ENCODE measurements around the gene TMEFF2.

The TMEFF2 gene

GRCh38 chr2:192025637-192026036 lies 169.1 kb downstream of the TMEFF2 start:
- no peak for DNase-seq (ENCODE audit: low read depth in 2 of 3, low spot score in 2 of 3)

GRCh38 chr2:192023006-192023405 lies 171.7 kb downstream of the TMEFF2 start:
- no peak for DNase-seq (ENCODE audit: low read depth in 2 of 3, low spot score in 2 of 3)

DNA sequence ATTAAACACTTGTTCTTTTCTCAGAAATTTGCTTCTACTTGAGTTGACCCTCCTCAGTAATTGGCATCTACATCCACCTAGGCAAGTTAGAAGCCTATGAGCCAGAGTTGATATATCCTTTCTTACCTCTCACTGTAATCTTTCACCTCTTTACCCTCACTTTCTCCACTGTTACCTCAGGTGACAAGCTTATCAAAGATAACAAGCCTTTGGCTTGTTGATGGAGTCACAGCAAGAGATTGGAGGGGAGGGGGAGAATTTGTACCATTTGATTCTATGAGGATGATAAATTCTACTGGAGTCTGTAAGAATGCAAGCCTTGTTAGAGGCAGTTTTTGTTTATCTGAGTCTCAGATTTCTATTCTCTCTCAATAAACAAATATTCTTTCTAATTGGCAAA lies 176.9 kb downstream of the TMEFF2 start:
- no peak for DNase-seq (ENCODE audit: low read depth in 2 of 3, low spot score in 2 of 3)

DNA sequence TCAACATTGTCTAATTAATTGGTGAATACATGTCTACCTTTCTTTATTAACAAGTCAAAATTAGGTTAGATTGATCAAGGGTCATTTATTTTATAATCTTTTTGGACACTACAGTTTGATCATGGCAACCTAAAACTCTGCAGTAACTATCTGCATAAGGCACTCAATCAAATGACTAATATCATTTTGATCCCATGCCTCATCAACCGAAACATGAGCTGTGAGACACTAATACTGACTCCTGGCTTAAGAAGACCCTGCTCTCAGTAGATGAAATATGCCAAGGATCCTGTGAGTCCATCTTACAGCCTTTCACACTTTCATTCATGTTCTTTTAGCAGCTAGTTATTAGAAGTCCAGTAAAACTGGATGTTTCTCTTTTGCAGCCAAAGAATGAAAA lies 178.5 kb downstream of the TMEFF2 start:
- no peak for DNase-seq (ENCODE audit: low read depth in 2 of 3, low spot score in 2 of 3)

GRCh38 chr2:192013211-192013610 lies 181.5 kb downstream of the TMEFF2 start:
- DNase-seq (ENCODE audit: low read depth in 2 of 3, low spot score in 2 of 3): no peak

DNA sequence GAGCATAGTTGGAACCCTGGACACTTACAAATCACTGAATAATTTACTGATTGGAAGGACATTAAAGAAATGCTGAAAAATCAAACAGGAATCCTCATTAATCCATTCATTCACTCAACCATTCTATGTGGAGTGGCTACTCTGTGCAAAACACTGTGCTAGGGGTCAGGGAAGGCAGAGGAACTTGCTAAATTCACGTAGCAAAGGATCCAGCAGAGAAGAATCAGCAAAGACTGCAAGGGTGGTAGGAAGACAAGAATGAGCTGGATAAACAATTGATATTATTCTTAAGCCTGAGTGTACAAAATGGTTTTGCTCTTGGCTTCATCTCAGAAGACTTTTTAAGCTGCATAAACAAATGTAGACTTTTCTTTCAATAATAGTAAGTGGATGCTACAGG lies 183.5 kb downstream of the TMEFF2 start:
- DNase-seq (ENCODE audit: low read depth in 2 of 3, low spot score in 2 of 3): no peak

GRCh38 chr2:192010073-192010472 lies 184.7 kb downstream of the TMEFF2 start:
- no peak for DNase-seq (ENCODE audit: low read depth in 2 of 3, low spot score in 2 of 3)

DNA sequence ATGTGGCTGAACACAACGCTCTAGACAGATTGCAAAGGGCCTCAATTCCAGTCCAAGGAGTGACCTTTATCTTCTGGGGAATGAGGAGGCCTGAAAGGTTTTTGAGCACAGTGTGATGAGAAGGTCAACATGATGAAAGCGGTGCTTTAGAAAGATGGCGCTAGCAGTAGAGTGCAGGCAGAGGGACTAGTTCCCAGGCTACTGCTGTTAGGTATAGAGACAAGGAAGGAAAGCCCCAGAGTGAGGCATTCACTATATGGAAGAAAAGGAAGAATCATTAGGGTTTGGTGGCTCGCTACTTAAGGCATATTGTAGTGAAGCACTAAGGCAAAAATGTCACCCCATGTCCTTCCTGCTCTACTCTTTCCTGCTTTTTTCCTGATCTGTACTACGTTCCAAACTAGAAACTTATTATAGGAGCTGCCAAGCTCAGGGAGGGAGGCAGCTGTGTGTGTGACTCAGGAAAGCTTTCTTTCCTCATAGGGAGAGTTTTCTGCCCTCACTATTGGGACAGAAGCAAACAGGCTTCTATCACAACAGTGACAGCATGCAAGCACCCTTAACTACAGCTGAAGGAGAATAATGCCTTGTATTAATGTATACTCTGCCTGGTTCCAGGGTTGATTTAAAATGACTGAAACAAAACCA lies 187.0 kb downstream of the TMEFF2 start:
- DNase-seq (ENCODE audit: low read depth in 2 of 3, low spot score in 2 of 3): no peak

GRCh38 chr2:192005211-192005610 lies 189.5 kb downstream of the TMEFF2 start:
- DNase-seq (ENCODE audit: low read depth in 2 of 3, low spot score in 2 of 3): no peak

GRCh38 chr2:192004188-192004963 lies 190.4 kb downstream of the TMEFF2 start:
- DNase-seq (ENCODE audit: low read depth in 2 of 3, low spot score in 2 of 3): no peak

DNA sequence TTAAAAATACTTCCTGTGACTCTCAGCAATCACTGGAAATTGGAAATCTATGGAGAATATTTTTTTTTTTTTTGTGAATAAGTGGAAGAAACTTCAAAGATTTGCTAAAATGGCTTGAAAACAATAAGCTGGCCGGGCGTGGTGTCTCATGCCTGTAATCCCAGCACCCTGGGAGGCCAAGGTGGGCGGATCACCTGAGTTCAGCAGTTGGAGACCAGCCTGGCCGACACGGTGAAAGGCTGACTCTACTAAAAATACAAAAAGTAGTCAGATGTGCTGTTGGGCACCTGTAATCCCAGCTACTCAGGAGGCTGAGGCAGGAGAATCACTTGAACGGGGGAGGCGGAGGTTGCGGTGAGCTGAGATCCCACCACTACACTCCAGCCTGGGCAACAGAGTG lies 192.3 kb downstream of the TMEFF2 start:
- DNase-seq (ENCODE audit: low read depth in 2 of 3, low spot score in 2 of 3): no peak

DNA sequence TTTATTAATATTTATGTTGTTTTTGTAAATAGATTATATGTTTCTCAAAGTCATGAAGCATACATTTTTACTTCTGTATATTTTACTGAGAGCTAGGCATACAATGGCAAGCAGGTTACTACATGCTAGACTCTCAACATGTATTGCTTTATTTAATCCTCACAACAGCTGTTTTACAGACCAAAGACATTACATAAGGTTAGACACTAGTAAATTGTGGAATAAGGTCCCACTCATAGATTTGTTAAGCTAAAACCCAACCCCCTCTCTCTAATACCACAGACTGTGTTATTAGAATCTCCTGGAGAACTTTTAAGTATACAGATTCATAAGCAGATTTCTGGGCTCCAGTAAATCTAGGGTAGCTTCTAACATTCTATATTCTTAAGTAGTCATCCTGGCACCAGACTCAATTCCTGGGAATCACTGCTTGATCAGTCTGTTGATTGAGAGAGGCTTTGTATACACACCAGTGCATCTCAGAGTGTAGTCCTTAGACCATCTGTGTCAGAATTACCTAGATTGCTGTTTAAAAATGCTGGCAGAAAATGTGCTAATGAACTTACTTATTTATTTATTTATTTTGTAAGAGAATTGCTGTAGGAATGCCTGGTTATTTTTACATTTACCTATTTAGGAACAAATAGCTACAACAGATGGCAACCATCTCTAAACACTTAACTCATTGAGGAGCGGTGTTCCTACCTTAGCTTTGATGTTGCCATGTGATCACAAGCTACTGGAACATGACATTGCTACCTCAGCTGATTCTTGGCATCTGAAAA lies 194.3 kb downstream of the TMEFF2 start:
- DNase-seq (ENCODE audit: low read depth in 2 of 3, low spot score in 2 of 3): no peak

DNA sequence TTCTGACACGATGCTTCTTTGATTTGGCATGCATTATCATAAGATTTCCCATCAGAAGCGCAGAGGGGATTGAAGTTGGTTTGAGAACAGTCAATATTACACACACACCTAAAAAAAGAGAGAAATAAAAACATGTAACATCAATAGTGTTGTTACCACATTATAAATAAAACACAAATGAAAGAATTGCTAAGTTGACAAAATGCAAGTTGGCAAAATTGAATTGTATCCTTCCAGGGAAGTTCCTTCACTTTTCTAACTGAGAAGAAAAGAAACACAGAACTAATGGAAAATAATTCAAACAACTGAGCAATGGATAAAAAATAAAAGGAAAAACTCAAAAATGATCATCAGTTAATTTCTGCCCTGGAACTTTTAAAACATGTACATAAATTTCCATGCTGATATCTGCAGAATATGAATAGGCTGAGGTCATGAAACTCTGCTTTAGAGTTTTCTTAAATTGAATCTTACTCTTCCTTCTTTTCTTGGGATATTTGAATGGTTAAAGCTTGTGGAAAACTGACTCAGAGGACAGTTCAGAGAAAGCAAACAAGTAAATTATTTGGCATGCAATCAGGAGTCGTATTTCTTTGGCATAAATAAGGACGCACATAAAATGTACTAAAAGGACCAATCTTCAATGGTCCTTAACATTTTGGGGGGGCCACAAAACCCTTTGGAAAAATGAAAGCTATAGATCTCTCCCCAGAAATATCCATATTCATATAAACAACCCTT lies 195.5 kb downstream of the TMEFF2 start:
- DNase-seq (ENCODE audit: low read depth in 2 of 3, low spot score in 2 of 3): no peak

DNA sequence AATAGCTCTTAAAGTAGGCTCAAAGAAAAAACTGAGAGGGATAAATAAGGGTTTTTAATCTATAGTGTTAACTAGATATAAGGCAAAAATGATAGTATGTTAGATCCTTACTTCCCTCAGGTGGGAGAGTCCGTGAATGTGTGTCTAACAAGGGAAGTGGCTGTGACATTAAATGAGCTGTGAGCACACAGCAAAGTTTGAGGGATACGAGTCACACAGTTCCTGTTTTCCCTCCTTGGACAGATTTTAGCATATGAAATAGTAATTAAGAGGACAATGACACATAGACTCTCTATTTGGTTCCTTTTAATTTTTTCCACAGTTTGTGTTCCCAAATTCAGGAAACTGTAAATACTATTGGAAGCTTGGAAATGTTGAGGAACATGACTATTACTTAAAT lies 199.4 kb downstream of the TMEFF2 start:
- no peak for DNase-seq (ENCODE audit: low read depth in 2 of 3, low spot score in 2 of 3)

DNA sequence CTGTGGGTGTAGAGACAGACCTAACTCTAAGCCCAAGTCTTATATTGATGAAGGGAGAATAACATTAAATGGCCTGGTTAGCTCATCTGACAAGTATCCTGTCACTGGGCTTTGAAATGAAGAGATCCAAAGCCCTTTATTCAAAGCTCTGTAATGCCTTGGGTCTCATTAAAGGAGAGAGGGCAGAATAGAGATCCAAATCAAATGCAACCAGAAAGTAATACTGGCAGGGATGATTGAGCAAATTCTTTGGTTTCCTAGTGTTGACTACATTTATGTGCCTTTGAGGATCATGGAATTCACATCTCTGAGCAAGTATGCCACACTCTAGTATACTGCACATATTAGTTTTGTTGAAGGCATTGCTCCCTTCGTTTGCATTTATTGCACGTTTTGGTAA lies 200.0 kb downstream of the TMEFF2 start:
- DNase-seq (ENCODE audit: low read depth in 2 of 3, low spot score in 2 of 3): no peak

DNA sequence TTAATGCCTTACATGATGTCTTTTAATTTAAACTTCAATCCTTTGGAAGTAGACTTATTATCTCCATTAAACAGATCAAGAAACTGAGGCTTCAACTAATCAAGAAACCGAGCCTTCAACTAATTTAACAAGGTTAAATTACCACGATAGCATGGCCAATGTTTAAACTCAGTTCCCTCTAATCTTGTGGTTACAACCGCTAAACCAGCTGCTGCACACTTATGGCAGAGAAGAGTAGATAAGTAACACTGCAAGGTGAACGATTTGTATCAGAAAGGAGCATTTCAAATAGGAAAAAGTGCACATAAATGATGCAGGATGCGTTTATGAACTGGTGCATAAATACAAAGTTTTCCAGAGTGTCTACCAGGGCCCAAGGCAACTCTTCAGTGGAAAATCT lies 203.3 kb downstream of the TMEFF2 start:
- DNase-seq (ENCODE audit: low read depth in 2 of 3, low spot score in 2 of 3): no peak

DNA sequence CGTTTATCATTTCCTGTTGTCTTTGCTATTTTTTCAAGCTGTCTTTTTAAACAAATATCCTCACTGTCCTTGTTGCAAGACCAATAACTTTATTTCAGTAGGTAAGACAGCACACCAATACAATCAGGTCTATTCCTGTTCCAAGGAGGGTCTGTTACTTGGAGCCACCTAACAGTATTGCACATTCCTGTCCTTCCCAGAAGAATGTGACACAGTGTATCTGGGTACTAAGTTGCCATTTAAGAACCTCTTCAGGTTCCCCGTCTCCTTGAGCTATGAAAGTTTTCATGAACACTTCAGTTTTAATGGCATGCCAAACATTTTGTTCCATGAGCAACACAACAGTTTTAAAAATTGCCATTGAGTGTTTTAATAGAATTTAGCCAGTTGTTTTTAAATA lies 209.0 kb downstream of the TMEFF2 start:
- no peak for DNase-seq (ENCODE audit: low read depth in 2 of 3, low spot score in 2 of 3)

DNA sequence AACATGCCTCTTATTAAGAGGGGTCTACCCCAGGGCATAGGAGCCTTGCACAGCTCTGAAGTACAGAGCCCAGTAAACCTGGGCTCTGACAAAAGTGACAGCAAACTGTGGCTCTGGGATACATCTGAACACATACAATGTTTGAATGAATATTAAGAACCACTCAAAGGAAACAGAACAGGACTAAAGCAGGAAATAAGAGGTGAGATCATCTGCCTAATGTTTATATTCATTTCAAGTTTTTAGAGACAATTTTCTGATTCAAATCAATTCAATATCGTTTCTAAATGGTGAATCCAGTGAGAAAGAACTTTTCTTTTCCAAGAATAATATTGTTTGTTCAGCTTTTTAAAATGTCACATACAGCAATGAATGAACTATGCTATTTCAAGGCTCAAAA lies 211.1 kb downstream of the TMEFF2 start:
- no peak for DNase-seq (ENCODE audit: low read depth in 2 of 3, low spot score in 2 of 3)

- no peak for DNase-seq (ENCODE audit: low read depth in 2 of 3, low spot score in 2 of 3)
These were observed 211.5 kb downstream of the TMEFF2 start for GRCh38 chr2:191983186-191983585.

GRCh38 chr2:191981706-191982105 lies 213.0 kb downstream of the TMEFF2 start:
- DNase-seq (ENCODE audit: low read depth in 2 of 3, low spot score in 2 of 3): no peak

DNA sequence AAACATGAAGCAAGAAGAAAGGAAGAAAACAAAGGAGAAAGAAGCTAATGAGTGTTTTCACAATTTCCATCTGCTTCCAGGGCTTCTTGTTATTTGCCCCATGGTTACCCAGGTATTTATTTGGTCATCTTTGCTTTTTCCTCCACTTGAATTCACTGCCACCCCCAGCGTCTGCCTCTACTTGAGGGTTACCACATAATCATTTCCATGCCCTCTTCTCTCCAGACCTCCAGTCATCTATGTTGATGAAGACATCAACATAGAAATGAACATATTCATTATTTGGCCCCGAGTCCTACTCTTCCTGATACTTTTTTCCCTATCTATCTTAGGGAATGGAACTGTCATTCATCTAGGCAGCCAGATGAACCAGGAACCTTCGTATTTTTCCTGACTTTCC lies 214.2 kb downstream of the TMEFF2 start:
- no peak for DNase-seq (ENCODE audit: low read depth in 2 of 3, low spot score in 2 of 3)
